Lower lobe of right lung (tissue), 2 donors: ENCODE data around the gene COL12A1. TPM values are rescaled to one million over a fixed set of nuclear protein-coding genes. Genes with fewer than 3 reads are reported as not detected.

Experiments
- ATAC-seq, 2 donors: fragments of 200-7000 bp; cut with Tn5 transposase; one replicate each; pipeline ENCODE4 v1.9.1; 2020 to 2022; ENCODE audit warnings: mild to moderate bottlenecking in 2 of 2, moderate library complexity in 2 of 2
- DNase-seq: peaks from one replicate; pipeline ENCODE4 v3.0.0-alpha.2; 2020
- H3K27ac ChIP-seq: fragments of 200-600 bp; one replicate; pipeline ENCODE4 v1.8.0; 2022
- H3K27me3 ChIP-seq: fragments of 200-600 bp; one replicate; pipeline ENCODE4 v1.8.0; 2022; ENCODE audit warnings: low read depth
- H3K36me3 ChIP-seq: fragments of 200-600 bp; one replicate; pipeline ENCODE4 v1.8.0; 2022; ENCODE audit warnings: mild to moderate bottlenecking
- H3K4me1 ChIP-seq: fragments of 200-600 bp; one replicate; pipeline ENCODE4 v1.8.0; 2022
- H3K4me3 ChIP-seq: fragments of 200-600 bp; one replicate; pipeline ENCODE4 v1.8.0; 2022; ENCODE audit warnings: mild to moderate bottlenecking
- H3K9me3 ChIP-seq: fragments of 200-600 bp; one replicate; pipeline ENCODE4 v1.8.0; 2022
- intact Hi-C: fragments of 100-400 bp; cut with DNase I; formaldehyde crosslinking; loops from one replicate; pipeline ENCODE4 v1.11.0; 2022
- total RNA-seq: library from RNA; stranded (reverse); fragmentation: NEBNext Ultra II Directional; extraction: Animal tissue kit (Norgen Biotek cat#: 25700); gene quantifications from one replicate; pipeline ENCODE4 v1.2.1, GENCODE V29; 2021
- TF ChIP-seq, protein P1 (sequence below): fragments of 200-600 bp; IDR thresholded peaks from one replicate; pipeline ENCODE4 v1.8.0; 2022; ENCODE audit warnings: antibody characterized with exemption, mild to moderate bottlenecking
- donor health status: DM: no; HTN: yes; CAD: no; lungs with severe emphysema.

Gene COL12A1
- total RNA-seq, 1 donor from 2014 or later: 36.6 TPM

DNA sequence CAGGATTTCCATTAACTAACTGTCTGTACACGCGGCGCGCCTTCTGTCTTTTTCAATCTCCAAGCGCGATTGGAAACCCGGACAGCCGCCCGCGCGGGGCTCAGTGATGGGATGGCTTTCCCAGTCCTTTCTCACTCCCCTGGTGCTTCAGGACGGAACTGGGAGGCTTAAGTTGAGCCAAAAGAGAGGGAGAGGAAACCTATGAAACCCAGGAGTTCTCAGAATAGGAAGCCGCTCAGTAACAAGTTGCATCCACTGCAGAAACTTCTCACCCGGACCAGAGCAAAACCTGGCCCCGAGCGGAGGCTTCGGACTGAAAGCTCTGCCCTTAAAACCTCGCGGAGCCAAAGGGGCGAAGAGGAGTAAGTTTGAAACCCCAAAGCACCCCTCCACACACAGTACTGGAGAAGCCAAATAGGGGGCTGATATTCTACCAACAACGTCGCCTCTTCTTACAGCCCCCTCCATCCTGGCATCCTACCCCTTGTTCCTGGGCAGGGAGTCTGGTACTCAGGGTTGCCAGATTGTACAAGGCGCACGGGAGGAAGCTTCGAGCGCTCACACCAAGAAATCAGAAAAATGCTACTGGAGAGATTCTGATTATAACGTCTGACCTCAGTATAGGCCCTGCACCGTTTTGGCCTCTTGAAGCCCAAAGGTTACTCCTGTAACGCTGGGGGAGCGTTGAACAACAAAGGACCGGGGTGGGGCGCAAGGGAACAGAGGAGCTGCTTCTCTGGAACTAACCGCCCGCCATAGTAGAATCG is 906 bp upstream of the COL12A1 start:
- no peak for DNase-seq
- TF ChIP-seq, protein P1, sequence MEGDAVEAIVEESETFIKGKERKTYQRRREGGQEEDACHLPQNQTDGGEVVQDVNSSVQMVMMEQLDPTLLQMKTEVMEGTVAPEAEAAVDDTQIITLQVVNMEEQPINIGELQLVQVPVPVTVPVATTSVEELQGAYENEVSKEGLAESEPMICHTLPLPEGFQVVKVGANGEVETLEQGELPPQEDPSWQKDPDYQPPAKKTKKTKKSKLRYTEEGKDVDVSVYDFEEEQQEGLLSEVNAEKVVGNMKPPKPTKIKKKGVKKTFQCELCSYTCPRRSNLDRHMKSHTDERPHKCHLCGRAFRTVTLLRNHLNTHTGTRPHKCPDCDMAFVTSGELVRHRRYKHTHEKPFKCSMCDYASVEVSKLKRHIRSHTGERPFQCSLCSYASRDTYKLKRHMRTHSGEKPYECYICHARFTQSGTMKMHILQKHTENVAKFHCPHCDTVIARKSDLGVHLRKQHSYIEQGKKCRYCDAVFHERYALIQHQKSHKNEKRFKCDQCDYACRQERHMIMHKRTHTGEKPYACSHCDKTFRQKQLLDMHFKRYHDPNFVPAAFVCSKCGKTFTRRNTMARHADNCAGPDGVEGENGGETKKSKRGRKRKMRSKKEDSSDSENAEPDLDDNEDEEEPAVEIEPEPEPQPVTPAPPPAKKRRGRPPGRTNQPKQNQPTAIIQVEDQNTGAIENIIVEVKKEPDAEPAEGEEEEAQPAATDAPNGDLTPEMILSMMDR: no peak
- Histone ChIP-seq H3K36me3 (no peaks in the 10 kb centered on the region), H3K27ac (peak overlapping the region; percentile 69), H3K27me3 (peaks cover 57% of the 10 kb centered on the region), H3K9me3 (no peaks in the 10 kb centered on the region), H3K4me3 (peak overlapping the region; percentile 57), H3K4me1 (peaks cover 59% of the 10 kb centered on the region)
- intact Hi-C loops: no loop called here
- ATAC-seq: no peak

DNA sequence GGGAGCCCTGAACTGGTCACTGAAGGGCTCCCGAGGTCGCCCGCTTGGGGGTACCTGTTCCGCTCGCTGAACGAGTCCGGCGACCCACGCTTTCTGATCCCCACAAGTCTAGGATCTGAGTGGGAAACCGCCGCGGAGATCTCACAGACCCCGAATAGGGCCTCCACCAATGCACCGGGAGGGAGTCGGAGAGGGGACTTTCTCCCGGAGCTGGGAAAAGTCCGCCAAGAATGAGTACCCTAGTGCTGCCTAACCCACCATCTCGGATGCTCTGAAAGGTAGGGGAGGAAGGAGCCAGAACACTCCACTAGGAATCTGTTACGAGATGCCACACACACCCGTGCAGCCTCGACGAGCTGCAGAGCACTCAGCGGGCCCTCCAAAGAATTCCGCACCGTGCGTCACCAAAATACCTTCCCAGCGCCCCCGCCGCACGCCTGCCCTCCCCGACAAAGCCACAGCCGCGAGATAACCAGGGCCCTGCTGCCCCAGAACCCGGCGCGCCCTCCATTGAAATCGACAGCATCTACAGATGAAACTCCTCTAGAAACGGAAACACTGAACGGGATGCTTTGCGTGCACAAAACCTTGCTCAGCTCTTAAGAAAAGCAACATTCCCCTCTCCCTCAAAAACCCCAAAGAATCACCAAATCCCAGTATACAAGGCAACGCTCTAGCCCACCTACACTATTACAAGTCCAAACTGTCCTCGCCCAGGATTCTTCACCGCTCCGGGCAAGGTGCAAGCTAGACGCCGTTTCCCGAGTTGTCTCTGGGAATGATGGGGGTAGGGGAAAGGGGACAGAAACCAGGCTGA is 686 bp downstream of the COL12A1 start:
- H3K27ac ChIP-seq: peak overlapping the region; percentile 69
- H3K36me3 ChIP-seq: no peaks in the 10 kb centered on the region
- peak; percentile 74 to 79 for ATAC-seq
- TF ChIP-seq, protein P1: no peak
- peak; percentile 67 for DNase-seq
- H3K4me3 ChIP-seq: peak overlapping the region; percentile 57
- peaks cover 69% of the 10 kb centered on the region for H3K27me3 ChIP-seq
- no peaks in the 10 kb centered on the region for H3K9me3 ChIP-seq
- intact Hi-C loops: no loop called here
- peaks cover 47% of the 10 kb centered on the region for H3K4me1 ChIP-seq

DNA sequence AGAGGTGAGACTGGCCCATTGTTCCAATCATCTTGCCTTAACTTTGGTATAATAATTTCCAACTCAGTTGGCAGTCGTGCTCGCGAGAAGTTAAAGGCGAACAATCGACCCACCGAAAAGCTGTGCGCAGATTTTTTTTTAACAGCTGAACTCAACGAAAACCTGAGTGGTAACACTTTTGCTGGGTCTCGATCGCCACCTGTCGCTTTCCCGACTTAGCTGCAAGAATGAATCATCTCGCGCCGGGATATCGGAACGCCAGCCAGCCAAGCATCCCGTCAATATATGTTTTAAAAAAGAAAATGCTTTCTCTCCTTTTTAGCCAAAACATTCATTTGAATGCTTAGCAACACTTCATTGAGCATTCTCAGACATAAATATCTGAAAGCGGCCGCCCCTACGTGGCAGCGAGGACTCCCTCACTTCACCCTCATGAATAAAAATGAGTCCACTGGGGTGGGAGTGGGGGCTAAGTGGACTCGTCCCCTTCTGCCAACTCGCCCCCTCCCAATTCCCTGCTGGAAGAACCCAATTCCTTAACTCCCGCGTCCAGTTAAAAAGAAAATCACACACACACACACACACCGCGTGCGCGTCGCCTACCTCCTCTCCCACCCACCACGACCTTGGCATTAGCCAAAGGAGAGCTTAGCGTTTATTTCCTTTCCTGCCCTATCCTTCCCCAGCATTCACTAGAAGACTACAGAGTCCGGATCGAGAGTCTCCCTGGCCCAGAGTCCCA is 1.5 kb downstream of the COL12A1 start:
- peaks cover 73% of the 10 kb centered on the region for H3K27me3 ChIP-seq
- peaks cover 47% of the 10 kb centered on the region for H3K4me1 ChIP-seq

DNA sequence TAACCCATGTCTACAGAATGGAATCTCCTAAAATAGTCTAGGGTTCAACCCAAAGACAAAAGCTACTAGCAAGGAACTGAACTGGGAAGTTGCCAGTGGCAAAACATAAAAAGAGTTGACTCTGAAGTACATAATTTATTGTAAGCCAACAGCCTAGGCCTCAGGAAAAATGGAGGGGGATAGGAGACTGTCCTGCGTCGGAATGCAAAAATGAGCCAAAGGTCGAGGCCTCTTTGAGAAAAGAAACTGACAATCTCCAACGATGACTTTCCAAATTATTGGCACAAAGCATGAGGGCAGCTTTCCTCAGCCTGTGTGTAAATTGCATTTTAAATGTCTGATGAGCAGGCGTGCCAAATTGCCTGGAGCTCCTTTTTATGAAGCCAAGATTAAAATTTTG is 2.1 kb downstream of the COL12A1 start:
- H3K27me3 ChIP-seq: peaks cover 71% of the 10 kb centered on the region
- peak overlapping the region; percentile 57 for H3K4me3 ChIP-seq
- ATAC-seq (no peak), DNase-seq (no peak)
- H3K9me3 ChIP-seq: no peaks in the 10 kb centered on the region
- intact Hi-C loops: no loop called here
- peaks cover 45% of the 10 kb centered on the region for H3K4me1 ChIP-seq
- TF ChIP-seq, protein P1: no peak
- no peaks in the 10 kb centered on the region for H3K36me3 ChIP-seq
- peak overlapping the region; percentile 69 for H3K27ac ChIP-seq

More for the DNA sequence above, 1.5 kb downstream of the COL12A1 start:
- H3K36me3 ChIP-seq: no peaks in the 10 kb centered on the region
- ATAC-seq (peak in 1 of 2 donors; percentile 40), DNase-seq (peak; percentile 65)
- intact Hi-C loops: no loop called here
- H3K27ac ChIP-seq: peak overlapping the region; percentile 69
- TF ChIP-seq, protein P1: peak; percentile 64
- H3K9me3 ChIP-seq: no peaks in the 10 kb centered on the region
- H3K4me3 ChIP-seq: peak overlapping the region; percentile 57

DNA sequence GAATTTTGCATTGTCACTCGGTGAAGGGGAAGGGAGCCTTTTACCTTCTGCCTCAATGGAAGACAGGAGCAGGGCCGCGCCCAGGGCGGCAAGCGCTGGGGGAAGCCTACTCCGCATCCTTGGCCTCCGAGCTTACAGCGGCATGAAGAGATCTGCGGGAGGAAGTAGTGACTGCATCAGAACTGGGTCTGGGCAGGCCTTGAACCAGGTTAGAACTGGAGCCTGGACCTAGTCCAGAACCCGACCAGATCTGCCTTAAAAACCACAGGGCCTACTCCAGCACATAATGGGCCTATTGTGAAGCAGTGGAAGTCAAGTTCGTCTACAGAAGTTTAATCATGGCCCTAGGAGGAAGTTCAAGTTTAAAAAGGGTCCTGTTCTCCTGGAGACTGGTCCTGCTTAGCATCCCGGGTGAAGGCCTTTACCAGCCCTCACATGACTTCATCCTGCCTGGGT is 3.1 kb downstream of the COL12A1 start:
- DNase-seq: no peak
- TF ChIP-seq, protein P1: no peak
- no peak overlapping the region for H3K27ac ChIP-seq
- H3K27me3 ChIP-seq: peaks cover 62% of the 10 kb centered on the region
- no peak overlapping the region for H3K4me3 ChIP-seq
- peaks cover 39% of the 10 kb centered on the region for H3K4me1 ChIP-seq
- ATAC-seq: no peak
- intact Hi-C loops: no loop called here
- H3K36me3 ChIP-seq: no peaks in the 10 kb centered on the region
- no peaks in the 10 kb centered on the region for H3K9me3 ChIP-seq
